ENCODE data around the gene RAB3GAP1.
"Not testable (repeated sequence)": the region's sequence is repeated elsewhere in the genome, so short reads cannot be mapped to it uniquely, and the experiment has no call there.

RAB3GAP1 gene

GRCh38 chr2:135052997-135053474, 944 bp downstream of the RAB3GAP1 start:
- peak; percentile 10 to 30 (median 30) for DNase-seq (ENCODE audit: low read depth in 2 of 3, low spot score in 1 of 3)

- DNase-seq (ENCODE audit: low read depth in 2 of 3, low spot score in 1 of 3), result no peak
Measured at GRCh38 chr2:135055182-135055786, 3.2 kb downstream of the RAB3GAP1 start.

DNA sequence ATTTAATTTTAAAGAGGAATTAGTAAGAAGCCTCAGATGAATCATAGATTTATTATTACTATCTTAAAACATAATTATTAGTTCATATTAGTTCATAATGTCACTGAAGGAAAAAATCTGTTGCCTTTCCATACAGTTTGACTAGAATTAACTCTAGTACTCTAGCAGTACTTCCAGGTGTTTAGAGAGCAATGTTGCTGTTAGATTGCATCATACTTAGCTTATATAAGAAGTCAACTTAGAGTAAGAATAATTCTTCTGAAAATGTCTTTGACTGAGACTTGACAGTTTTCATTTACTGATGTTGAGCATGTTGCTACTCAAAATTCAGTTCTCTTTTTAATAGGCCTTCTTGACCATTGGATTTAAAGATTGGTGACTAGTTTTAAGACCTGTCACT, 4.7 kb downstream of the RAB3GAP1 start:
- DNase-seq (ENCODE audit: low read depth in 2 of 3, low spot score in 1 of 3), result no peak

GRCh38 chr2:135059577-135059976, 7.5 kb downstream of the RAB3GAP1 start:
- DNase-seq (ENCODE audit: low read depth in 2 of 3, low spot score in 1 of 3), result no peak

DNA sequence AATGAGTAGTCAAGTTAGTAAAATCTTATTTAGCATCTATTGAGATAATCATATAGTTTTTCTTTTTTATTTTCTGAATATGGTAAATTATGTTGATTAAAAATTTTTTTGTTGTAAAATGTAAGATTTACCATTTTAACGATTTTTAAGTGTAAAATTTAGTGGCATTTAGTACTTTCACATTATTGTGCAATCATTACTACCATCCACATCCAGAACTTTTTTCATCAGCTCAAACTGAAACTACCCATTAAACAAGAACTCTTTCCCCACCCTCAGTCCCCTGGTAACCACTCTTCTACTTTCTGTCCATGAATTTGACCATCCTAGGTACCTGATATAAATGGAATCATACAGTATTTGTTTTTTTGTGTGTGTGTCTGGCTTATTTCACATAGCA, 11.1 kb downstream of the RAB3GAP1 start:
- DNase-seq (ENCODE audit: low read depth in 2 of 3, low spot score in 1 of 3), result no peak

- DNase-seq (ENCODE audit: low read depth in 2 of 3, low spot score in 1 of 3), result no peak
Measured at GRCh38 chr2:135064149-135064548, 12.1 kb downstream of the RAB3GAP1 start.

DNA sequence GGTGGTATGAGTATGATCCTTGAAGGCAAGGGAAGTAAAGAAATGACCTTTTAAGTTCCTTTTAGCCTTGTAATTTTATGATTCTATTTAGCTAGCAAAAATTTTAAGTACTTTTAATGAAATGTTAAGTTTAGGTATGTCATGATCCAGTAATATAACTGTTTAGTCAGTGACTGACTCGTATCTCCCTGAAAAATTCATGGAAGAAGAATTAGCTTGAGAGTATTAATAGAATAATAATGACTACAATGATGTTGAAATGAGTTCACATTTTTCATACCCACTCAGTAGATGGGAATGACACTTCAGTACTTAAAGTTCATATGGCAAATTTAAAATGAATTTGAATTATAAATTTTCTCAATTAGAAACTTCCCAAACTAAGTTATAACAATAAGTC, 14.6 kb downstream of the RAB3GAP1 start:
- DNase-seq (ENCODE audit: low read depth in 2 of 3, low spot score in 1 of 3), result no peak

DNA sequence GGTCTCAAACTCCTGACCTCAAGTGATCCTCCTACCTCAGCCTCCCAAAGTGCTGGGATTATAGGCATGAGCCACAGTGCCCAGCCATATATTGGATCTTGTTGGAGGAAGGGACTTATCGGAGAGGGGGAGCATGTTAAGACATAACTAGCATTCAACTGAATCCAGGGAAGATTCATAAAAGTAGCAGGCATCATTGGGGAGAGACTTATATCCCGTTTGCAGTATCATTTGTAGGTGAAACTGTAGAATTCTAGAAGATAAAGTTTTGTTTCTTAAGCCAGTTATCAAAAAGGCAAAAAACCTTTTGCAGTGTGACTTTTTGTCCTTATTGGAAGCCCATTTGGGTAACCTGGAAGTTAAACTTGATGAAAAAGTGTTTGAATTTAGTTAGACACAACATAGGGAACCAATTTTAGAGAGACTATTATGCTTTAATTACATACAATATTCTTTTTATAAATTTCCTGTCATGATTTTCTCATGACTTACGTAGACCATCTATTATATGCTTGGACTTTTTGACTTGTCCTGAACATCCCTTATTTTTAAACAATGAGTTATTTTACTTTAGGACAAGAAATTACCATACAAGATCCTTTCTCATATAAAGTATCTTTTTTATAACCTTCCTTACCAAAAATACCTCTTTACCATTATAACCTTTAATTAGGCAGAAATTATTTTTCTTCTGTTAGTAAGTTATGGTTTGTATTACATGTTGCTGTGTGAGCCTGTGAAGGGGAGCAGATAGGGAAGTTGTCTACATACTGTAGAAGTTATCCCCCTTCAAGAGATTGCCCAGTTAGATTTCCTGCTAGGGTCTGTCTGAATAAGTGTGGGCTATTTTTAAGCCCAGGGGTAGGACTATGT, 20.3 kb downstream of the RAB3GAP1 start:
- no peak for DNase-seq (ENCODE audit: low read depth in 2 of 3, low spot score in 1 of 3)

- no peak for DNase-seq (ENCODE audit: low read depth in 2 of 3, low spot score in 1 of 3)
Measured at GRCh38 chr2:135074216-135074615, 22.1 kb downstream of the RAB3GAP1 start.

GRCh38 chr2:135076556-135076955, 24.5 kb downstream of the RAB3GAP1 start:
- no peak for DNase-seq (ENCODE audit: low read depth in 2 of 3, low spot score in 1 of 3)

DNA sequence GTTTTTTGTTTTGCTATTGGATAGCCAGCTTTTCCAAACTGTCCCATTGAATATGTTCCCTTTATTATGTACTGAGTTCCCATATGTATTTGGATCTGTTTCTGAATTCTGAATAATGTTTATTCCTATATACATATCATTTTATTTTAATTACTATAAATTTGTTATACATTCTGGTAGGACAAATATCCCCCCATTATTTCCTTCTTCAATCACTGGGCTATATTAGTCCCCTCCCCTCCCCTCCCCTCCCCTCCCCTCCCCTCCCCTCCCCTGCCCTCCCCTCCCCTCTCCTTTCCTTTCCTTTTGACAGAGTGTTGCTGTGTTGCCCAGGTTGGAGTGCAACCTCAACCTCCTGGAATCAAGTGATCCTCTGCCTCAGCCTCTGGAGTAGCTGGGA, 26.3 kb downstream of the RAB3GAP1 start:
- no peak for DNase-seq (ENCODE audit: low read depth in 2 of 3, low spot score in 1 of 3)

GRCh38 chr2:135086222-135086621, 34.1 kb downstream of the RAB3GAP1 start:
- DNase-seq (ENCODE audit: low read depth in 2 of 3, low spot score in 1 of 3), result no peak

- not testable (repeated sequence) for DNase-seq (ENCODE audit: low read depth in 2 of 3, low spot score in 1 of 3)
Measured at GRCh38 chr2:135089597-135089996, 37.5 kb downstream of the RAB3GAP1 start.

DNA sequence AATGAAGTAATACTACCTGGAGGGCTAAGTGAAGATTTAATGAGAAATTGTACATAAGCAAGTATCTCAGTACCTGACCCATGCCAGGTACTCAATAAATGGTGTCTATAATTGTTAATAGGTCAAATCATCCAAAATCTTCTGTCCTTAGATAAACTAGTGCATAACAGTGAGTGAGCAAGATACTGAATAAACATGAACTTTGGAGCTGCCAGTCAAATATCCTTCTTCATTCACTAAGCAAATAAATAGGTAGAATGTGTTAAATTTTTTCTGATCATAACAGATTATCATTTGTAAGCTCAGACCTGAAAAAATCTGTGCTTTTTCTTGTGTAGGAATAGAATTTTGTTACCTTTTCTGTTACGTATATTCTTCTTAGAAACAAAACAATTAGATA, 39.6 kb downstream of the RAB3GAP1 start:
- DNase-seq (ENCODE audit: low read depth in 2 of 3, low spot score in 1 of 3), result no peak

GRCh38 chr2:135093193-135093592, 41.1 kb downstream of the RAB3GAP1 start:
- DNase-seq (ENCODE audit: low read depth in 2 of 3, low spot score in 1 of 3), result no peak

DNA sequence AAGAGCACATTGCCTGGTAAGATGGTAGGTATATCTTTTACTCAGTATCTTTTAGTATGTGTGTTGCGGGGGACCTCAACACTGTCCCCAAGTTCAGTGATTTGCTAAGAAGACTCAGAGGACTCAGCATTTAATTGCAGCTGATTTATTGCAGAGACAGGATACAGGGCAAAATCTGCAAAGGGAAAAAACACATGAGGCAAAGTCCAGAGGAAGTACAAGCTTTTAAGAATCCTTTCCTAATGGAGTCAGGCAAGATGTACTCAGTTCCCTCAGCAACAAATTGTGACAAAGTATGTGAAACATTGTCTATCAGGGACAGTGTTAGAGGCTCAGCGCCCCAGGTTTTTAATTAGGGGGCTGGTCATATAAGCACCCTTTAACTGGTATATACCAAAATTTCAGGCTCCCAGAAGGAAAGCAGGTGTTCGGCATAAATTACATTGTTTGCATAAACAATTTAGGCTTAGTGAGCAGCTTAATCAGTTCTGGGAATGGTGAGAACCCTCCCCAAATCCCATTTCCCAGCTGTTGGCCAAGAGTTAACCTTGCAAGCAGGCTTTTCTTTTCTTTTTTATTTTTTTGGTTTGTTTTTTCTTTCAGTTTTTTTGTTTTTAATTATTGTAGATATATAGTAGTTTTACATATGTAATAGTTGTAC, 41.7 kb downstream of the RAB3GAP1 start:
- DNase-seq (ENCODE audit: low read depth in 2 of 3, low spot score in 1 of 3), result no peak

GRCh38 chr2:135094508-135094907, 42.4 kb downstream of the RAB3GAP1 start:
- DNase-seq (ENCODE audit: low read depth in 2 of 3, low spot score in 1 of 3), result no peak

GRCh38 chr2:135095591-135095990, 43.5 kb downstream of the RAB3GAP1 start:
- no peak for DNase-seq (ENCODE audit: low read depth in 2 of 3, low spot score in 1 of 3)

DNA sequence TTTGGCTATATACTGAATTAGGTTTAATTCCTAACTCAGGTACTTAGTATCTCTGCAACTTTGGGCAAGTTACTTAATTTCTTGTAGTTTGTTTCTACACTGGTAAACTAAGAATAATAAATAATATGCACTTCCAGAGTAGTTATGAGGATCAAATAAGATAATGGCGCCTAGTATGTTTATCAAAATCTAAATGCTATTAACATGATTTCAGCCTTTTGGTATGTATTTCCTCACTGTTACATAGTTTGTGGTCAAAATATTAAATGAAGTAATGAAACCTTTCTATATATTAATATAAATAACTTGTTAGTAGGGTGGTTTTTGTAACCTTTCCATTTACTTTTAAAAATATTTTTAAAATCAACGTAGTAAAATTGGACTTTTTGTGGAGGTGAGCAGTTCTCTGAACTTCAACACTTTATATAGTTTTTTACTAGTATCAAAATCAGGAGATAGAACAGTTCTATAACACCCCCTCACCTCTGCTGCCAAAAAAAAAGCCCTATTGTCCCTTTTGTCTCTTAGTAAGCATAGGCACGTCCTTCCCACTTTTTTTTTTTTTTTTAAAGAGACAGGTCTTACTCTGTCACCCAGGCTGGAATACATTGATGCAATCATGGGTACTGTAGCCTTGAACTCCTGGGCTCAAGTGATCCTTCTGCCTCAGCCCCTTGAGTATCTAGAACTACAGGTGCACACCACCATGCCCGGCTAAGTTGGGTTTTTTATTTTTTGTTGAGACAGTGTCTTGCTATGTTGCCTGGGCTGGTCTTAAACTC, 44.8 kb downstream of the RAB3GAP1 start:
- no peak for DNase-seq (ENCODE audit: low read depth in 2 of 3, low spot score in 1 of 3)

- DNase-seq (ENCODE audit: low read depth in 2 of 3, low spot score in 1 of 3), result no peak
Measured at GRCh38 chr2:135097532-135098231, 45.6 kb downstream of the RAB3GAP1 start.

Data from stimulated activated CD4-positive, alpha-beta T cell treated with anti-CD3 and anti-CD28 coated beads, Interleukin-12 subunit alpha, Interleukin-12 subunit beta, amount 100 ng/mL, for 48 hours (primary cell).